Measurements from ENCODE around the gene ENG. TPM values are rescaled to one million over a fixed set of nuclear protein-coding genes. Genes with fewer than 3 reads are reported as not detected.
"Not testable (repeated sequence)": the region's sequence is repeated elsewhere in the genome, so short reads cannot be mapped to it uniquely, and the experiment has no call there.

ENG gene
- total RNA-seq, 2 donors from 2014 or later: 132 to 392 TPM

DNA sequence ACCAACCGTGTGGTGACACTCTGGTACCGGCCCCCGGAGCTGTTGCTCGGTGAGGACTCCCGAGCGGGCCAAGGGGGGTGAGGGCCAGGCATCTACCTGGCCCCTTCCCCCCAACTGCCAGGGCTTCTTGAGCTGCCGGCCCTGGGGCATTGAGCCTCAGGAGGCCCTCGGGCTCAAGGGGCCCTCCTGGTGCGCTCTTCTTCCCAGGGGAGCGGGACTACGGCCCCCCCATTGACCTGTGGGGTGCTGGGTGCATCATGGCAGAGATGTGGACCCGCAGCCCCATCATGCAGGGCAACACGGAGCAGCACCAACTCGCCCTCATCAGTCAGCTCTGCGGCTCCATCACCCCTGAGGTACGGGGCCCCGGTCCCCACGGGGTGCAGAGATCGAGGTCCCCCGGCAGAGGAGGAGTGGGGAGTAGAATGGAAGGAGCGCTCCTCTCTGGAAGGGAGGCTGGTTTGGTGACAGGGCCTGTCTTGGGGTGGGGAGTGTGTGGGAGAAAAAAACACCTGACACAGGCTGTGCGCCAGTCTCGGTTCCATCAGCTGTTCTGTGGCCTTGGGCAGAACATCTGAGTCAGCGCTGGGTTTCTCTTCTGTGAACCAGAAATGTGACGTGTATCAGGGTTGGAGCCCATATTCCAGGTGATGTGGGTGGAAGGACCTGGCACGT is 66.0 kb downstream of the ENG start:
- intact Hi-C loops (cut with DNase I): loop anchor here in 1 of 2 donors (5.0 kb wide), 1 partner anchor 84 kb away; no protein-coding TSS in a partner anchor
- DNase-seq: no peak
- ATAC-seq: no peak

GRCh38 chr9:127786773-127787104 is 67.7 kb downstream of the ENG start:
- DNase-seq (no peak), ATAC-seq (no peak)
- intact Hi-C loops (cut with DNase I): loop anchor here in 1 of 2 donors (5.0 kb wide), 1 partner anchor 86 kb away; no protein-coding TSS in a partner anchor

DNA sequence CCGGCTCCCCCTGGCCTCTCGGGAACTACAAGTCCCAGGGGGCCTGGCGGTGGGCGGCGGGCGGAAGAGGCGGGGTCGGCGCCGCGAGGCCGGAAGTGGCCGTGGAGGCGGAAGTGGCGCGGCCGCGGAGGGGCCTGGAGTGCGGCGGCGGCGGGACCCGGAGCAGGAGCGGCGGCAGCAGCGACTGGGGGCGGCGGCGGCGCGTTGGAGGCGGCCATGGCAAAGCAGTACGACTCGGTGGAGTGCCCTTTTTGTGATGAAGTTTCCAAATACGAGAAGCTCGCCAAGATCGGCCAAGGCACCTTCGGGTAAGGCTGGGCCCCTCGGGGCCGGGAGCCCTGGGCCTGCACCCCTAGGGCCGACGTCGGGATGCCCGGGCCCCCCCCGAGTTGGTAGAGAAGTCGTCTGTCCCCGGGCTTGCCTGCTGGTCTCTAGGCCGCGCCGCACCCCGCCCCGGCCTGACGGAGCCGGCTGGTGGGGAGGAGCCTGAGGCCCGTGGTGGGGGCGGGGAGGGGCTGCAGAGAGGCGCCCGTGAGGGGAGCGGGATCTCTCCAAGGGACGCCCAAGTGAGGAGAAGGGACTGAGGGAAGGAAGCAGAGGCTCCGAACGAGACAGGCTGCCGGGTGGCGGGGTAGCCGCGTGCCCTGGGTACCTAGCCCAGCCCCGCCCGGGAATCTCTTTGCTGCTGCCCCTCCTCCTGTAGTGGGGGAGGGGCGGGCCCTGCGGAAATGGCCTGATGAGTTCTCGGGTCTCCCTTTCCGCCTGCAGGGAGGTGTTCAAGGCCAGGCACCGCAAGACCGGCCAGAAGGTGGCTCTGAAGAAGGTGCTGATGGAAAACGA is 68.3 kb downstream of the ENG start, which contains the start of gene CDK9:
Gene CDK9, plus strand, starts transcription at position 102 of the 840 bp plus-strand sequence. Its CDS starts 115 bp downstream, at position 217.
- intact Hi-C loops (cut with DNase I): loop anchor here in 1 of 2 donors (2.0 to 5.0 kb wide), 2 partner anchors 51 to 86 kb away; partner anchors contain the start of gene TOR2A
- ATAC-seq (peak; percentile 81 to 91), DNase-seq (peak; percentile 92)

- DNase-seq (peak; percentile 91), ATAC-seq (peak; percentile 62 to 64)
- intact Hi-C loops (cut with DNase I): loop anchor here in 1 of 2 donors (2.0 to 5.0 kb wide), 2 partner anchors 50 to 87 kb away; partner anchors contain the start of gene TOR2A
These were observed 69.2 kb downstream of the ENG start for GRCh38 chr9:127785023-127785932.

DNA sequence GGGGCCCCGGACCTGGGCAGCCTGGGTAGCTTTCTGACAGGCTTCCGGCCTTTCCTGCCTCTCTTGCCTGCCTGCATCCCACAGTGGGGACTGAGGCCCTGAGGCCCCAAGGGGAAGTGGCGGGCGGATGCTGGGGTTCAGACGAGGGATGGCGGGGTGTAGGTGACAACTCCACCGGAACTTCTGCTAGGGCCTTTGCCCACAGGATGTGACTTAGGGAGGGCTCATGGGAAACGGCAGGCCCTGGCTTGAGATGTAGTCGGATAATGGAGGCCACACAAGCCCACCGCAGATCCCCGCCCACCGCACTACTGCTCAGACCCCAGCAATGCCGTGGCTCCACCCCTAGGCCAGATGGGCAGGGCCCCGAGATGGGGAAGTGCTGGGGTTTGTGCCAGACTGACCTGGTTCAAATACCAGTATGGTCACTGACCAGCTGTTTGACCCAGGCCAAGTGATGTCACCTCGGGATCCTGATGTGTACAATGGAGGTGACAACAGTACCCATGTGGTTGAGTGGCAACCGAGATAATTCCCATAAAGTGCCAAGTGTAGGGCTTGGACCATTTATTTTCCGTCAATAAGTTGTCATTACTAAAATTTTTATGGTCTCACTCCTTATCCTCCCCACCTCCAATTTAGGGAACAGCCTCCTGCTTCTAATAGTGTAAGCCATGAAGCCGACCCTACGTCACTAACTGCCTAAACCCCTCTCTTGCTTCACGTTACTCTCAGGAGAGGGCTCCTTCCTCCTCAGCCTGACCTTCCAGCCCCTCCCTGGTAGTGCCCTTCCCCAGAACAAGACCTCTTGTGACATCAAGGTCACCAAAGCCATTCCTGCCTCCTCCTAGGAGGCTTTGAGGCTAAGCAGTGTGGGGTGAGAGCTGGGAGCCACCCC is 71.1 kb downstream of the ENG start:
- DNase-seq (peak; percentile 58), ATAC-seq (no peak)
- intact Hi-C loops (cut with DNase I): loop anchor here (2.0 to 5.0 kb wide), 2 partner anchors 46 to 49 kb away; partner anchors contain the start of gene TOR2A (in 2 of the 2)

- no peak for DNase-seq
- intact Hi-C loops (cut with DNase I): loop anchor here in 1 of 2 donors (5.0 kb wide), 1 partner anchor 45 kb away; the partner anchor contains the start of gene TOR2A
- no peak for ATAC-seq
These were observed 72.7 kb downstream of the ENG start for GRCh38 chr9:127781806-127782205.

DNA sequence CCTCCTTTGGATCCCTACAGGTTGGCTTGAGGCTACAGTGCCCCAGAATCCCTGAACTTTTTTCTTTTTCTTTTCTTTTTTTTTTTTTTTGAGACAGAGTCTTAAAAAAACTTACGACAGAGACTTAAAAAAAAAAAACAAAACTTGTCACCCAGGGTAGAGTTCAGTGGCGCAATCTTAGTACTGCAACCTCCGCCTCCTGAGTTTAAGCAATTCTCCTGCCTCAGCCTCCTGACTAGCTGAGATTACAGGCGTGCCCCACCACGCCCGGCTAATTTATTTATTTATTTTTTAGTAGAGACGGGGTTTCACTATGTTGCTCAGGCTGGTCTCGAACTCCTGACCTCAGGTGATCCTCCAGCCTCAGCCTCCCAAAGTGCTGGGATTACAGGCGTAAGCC is 73.5 kb downstream of the ENG start:
- ATAC-seq, DNase-seq: not testable (repeated sequence)
- intact Hi-C loops (cut with DNase I): loop anchor here in 1 of 2 donors (5.0 kb wide), 1 partner anchor 44 kb away; the partner anchor contains the start of gene TOR2A

DNA sequence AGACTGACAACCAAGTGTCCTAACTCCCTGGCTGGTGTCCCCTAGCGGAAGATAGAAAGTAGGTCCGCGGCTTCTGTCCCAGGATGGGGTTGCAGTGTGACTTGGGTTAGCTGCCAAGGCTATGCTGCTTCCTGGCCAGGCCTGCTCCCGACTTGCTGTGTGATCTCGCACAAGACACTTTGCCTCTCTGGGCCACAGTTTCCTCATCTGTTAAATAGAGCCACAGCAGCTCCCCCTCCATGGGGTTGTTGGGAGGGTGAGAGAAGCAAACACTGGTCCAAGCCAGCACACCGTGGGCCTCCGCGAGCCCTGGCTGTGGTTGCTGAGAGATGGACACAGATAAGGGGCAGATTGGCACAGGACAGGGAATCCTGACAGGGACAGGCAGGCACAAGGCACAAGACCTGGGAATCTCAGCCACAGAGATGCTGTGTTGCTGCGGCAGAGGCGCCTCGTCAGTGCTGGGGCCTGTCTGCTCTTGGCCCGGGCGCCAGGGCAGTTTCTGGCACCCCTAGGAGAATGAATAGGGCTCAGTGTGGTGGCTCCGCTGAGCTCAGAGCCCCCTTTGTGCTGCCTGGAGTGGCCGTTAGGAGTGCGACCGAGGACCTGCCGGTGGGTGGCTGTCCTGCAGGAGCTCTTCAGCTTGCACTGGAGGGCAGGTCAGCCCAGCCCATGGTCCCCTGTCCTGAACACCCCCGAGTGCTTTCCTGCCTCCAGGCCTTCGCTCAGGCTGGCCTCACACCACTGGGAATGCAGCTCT is 74.2 kb downstream of the ENG start:
- ATAC-seq (no peak), DNase-seq (no peak)
- intact Hi-C loops (cut with DNase I): loop anchor here in 1 of 2 donors (5.0 kb wide), 1 partner anchor 43 kb away; the partner anchor contains the start of gene TOR2A

- intact Hi-C loops (cut with DNase I): no loop called here
- no peak for DNase-seq
- ATAC-seq: peak; percentile 6 to 28
These were observed 75.1 kb downstream of the ENG start for GRCh38 chr9:127779136-127779981.

DNA sequence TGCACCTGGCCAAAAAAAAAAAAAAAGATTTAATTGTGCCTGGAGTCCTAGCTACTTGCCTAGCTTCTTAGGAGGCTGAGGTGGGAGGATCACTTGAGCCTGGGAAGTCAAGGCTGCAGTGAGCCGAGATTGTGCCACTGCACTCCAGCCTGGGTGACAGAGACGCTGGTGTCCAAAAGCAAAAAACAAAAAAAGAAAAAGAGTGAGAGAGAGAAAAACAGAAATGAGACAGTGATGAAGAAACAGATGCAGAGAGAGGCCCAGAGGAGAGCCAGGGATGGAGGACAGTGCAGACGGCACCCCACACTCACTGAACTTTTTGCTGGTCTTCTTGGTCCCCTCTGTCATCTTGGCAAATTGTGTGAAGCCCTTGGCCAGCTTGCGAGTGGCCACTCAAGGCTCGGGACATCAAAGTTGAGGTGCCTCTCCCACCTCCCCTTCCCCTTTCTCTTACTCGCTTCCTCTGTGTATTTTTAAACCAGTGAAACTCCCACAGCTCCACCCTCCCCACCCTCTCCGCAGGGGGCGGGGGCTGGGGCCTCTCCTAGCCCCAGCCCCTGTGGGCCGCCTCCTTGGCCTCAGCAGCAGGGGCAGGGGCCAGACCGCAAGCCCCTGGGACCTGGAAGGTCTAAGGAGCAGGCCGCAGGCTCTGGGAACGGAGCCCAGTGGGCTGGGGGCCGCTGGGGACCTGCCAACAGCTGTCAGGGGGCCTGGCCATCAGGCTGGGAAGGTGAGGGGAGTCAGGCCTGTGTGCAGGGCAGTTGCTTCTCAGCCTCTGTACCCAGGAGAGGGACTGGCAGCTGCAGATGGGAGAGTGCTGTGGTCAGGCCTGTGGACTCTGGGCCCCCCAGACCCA is 76.0 kb downstream of the ENG start, which contains the start of gene SH2D3C:
Gene SH2D3C, minus strand, starts transcription at position 387 of the 856 bp plus-strand sequence. Its CDS starts 39 bp downstream, at position 348.
- ATAC-seq (peak; percentile 64 to 85), DNase-seq (no peak)
- intact Hi-C loops (cut with DNase I): no loop called here

DNA sequence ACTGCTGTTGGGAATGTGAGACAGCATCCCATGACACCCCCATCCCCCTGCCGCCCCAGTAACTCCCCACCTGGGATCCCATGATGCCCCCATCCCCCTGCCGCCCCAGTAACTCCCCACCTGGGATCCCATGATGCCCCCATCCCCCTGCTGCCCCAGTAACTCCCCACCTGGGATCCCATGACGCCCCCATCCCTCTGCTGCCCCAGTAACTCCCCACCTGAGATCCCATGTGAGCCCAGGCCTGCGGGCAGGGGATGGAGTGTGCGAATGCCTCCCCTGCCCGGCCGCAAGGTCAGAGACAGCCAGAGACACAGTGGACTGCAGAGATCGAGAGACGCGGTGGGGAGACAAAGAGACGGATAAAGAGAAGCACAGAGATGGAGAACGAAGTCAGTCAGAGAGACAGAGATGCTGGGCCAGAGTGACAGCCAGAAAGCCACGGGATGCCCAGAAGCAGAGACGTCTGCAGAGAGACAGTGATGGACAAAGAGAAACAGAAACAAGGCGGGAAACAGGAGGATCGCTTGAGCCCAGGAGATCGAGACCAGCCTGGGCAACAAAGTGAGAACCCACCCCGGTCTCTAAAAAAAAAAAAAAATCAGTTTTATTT is 77.0 kb downstream of the ENG start:
- intact Hi-C loops (cut with DNase I): no loop called here
- DNase-seq (no peak), ATAC-seq (no peak)

DNA sequence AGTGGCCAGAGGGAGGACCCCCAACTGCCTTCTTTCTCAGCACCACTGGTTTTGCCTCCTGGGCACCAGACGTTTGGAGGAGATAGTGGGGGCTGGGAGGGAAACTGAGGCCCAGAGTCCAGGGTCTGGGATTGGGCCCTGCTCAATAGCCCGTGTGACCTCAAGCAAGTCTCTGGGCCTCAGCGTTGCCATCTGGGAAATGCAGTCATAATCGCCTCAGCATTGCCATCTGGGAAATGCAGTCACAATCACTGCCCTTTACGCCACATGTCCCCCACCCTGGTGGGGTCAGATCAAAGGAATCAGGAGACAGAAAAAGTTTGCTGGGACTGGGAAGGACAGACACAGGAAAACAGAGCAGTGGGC is 77.6 kb downstream of the ENG start:
- DNase-seq: no peak
- ATAC-seq: no peak
- intact Hi-C loops (cut with DNase I): no loop called here

DNA sequence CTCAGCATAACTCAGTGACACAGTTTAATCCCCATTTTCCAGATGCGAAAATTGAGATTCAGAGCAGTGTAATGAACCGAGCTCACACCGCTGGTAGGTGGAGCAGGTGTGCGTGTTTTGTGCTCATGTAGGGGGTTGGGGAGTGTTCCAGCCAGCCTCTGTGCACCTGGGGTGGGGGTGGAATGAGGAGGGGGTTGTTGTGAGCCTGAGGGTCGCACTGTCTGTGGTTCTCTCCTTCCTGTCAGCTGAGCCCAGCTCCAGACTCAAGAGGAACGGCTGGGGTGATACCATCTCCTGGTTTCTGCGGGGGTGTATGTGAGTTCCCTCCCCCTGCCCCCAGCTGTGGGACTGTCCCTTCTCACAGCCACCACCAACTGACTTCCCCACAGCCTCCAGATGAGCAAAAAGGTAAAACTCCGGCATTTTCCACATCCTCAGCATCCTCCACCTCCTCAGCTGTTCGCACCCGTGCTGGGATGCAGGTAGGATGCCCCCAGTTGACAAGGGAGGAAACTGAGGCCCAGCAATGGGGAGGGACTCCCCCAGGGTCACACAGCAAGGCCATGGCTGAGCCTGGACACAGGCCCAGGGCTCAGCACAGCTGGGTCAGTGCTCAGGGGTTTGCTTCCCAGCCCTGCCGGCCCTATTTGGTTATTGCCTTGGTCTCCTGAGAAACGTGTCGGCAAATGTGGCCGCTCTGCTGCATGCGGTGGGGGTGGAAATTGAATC is 78.1 kb downstream of the ENG start:
- intact Hi-C loops (cut with DNase I): no loop called here
- DNase-seq (no peak), ATAC-seq (peak in 1 of 2 donors; percentile 4)

GRCh38 chr9:127773981-127774380 is 80.5 kb downstream of the ENG start:
- no peak for ATAC-seq
- intact Hi-C loops (cut with DNase I): no loop called here
- no peak for DNase-seq
